Pulmonary artery endothelial cell (primary cell): ENCODE data around the gene LOXL3. TPM values are rescaled to one million over a fixed set of nuclear protein-coding genes. Genes with fewer than 3 reads are reported as not detected.

Source experiments
- DNase-seq: peaks from one replicate; pipeline ENCODE4 v3.0.0-alpha.2; 2011; ENCODE audit warnings: low read depth, low spot score
- total RNA-seq: library from RNA; depleted of rRNA; stranded (reverse); fragments of >200 nt; gene quantifications from 2 replicates; pipeline ENCODE4 v1.2.3, GENCODE V29; 2014

The LOXL3 gene
- total RNA-seq, 1 donor from 2014 or later = 1.2 TPM

- DNase-seq = no peak
Measured at GRCh38 chr2:74551942-74552913, 1.5 kb downstream of the LOXL3 start.

DNA sequence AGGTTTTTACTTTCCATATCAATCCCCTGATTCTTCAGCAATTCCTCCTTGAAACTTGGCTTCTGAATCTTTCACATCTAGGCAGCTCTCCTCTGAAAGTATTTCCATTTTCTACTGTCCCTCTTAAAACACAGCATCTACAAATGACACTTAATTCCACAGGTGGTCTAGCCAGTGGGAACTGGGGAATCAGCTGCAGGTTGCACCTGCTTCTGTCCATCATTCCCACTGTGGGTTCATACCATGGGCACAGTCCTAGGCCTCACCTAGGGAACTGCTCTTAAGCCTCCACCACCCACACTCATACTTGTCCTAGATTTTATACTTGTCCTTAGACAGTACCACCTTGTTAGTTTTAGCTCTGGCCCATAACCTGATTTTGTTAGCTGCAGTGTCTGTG, 2.2 kb downstream of the LOXL3 start:
- no peak for DNase-seq

- no peak for DNase-seq
Measured at GRCh38 chr2:74550231-74550630, 3.5 kb downstream of the LOXL3 start.

GRCh38 chr2:74548900-74549826, 4.6 kb downstream of the LOXL3 start:
- DNase-seq = no peak

DNA sequence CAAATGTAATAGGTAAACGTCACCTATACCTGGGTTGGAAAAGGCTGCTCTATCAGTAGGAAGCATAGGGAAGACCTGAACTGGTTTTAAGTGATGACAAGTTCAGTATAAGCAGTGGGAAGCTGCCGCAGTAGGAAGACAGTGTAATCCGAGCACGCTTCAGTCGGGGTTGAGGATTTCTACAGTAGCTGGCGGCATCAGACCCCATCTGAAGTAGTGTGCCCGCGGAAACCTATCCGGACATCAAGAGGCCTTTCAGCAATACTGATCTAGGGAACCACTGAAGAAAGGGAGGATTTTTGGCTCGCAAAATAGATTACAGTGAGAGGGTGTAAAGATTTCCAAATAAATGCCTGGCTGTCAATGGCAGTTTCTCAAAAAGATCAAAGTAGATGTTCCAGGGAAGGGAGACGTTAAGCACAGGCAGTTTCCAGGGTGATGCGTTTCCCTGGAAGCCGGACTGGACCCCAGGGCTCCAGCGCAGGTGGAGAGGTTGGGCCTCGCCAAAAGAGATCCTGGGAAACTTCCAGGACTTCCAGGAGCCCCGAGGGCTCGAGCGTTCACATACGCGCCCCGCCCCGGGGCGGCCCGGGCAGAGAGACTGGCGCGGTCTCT, 5.3 kb downstream of the LOXL3 start:
- no peak for DNase-seq

- DNase-seq = no peak
Measured at GRCh38 chr2:74546004-74546403, 7.7 kb downstream of the LOXL3 start.

DNA sequence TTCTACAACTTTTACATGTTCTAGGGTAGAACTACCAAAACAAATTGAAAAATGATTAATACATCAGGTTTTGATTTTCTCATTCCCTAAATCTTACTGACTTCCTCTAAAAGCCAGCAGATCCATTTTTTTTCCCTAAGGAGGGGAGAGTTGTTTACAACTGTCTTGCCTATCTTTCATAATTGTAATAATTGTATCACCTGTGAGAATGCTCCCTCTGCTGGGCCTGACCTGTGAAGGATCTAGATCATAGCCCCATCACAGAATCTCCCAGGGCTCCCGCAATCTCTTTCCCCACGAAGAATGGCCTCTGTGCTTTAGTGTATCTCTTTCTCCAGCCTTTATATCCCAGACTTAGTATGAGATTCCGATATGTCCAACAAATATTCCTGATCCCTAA, 9.1 kb downstream of the LOXL3 start:
- no peak for DNase-seq

DNA sequence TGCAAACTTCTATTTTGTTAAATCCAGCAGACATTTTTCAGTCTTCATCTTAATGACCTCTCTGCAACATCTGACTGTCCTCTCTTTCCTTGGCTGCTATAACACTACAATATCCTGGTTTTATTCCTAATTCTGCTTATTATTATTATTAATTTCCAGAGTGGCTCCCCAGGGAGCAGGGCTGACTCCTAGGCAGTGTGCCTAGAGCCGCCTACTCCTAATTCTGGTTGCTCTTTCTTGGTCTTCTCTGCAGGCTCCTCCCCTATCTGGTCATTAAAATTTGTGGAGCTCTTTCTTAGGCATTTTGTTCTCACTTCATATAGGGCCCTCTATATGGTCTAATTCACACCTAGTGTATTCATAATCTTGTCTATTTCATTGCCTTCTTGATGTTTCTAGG, 10.8 kb downstream of the LOXL3 start:
- no peak for DNase-seq

DNA sequence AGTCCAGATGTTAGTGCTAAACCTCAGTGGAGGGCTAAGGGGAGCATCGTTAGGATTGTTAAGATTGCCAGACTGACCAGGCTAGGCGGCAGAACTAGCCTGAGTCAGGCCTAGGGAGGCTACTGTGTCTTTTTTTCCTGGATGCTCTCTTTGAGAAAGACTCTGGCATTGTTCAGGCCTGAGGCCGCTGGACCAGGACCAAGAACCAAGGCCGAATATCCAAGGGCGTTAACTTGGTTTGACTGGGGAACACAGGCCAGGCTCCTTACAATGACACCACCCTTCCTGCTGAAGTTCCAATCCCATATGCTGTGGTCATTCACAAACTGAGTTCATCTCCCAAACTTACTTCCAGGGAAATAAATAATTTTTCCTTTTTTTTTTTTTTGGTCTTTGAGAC, 13.5 kb downstream of the LOXL3 start:
- DNase-seq = no peak

DNA sequence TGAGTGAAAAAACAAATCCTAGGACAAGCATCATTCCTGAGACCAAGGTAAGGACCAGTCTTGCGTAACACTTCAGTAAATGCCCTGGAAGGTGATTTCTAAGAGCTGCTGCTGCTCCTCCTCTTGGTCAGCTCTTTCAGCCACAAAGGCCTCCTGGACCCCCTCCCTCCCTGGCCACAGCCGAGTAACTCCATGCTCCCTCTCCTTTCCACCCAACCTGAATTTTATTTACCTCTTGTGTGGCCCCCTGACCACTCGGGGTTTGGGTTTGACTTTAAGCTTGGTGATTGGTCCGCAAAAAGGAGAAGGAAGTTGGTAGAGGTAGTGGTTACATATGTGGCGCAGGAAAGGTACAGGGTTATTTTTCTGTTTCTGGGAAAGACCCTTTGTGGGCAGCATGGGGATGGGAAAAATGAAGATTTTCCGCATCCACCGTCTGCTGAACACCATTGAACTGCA, 14.8 kb downstream of the LOXL3 start:
- no peak for DNase-seq

- DNase-seq = no peak
Measured at GRCh38 chr2:74537140-74537539, 16.6 kb downstream of the LOXL3 start.

DNA sequence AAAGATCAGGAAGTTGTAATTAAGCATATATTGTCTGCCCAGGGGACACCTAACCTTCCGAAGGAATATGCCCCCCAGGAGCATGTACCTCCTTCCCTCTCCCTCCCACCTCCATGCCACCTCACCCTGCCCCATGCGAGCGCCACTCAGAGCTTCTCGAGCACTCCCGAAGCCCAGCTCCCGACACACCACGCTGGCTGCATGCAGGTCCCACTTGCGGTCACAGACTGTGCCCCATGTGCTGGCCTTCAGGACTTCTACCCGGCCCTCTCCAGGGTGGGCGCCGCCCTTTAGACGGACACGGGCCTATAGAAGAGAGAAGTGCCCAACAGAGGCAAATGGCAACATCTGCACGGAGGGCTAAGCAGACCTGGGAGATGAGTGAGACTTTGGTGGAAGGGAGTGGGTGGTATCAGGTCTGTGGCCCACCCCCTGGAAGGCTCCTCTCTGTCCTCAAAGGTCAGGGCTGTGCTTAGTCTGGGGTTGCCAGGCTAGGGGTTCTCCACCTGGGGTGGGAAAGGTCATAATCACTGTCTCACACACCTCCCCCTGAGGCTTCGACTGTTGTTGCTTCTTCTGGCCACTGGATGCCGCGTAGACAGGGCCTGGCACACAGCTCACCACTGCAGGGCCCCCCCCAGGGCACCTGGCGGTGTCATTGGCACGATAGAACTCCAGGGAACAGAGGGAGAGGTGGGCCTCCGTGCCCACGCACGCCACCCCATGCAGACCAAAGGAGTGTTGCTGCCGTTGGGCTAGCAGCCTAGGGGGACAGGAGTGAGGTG, 17.4 kb downstream of the LOXL3 start:
- DNase-seq = no peak

DNA sequence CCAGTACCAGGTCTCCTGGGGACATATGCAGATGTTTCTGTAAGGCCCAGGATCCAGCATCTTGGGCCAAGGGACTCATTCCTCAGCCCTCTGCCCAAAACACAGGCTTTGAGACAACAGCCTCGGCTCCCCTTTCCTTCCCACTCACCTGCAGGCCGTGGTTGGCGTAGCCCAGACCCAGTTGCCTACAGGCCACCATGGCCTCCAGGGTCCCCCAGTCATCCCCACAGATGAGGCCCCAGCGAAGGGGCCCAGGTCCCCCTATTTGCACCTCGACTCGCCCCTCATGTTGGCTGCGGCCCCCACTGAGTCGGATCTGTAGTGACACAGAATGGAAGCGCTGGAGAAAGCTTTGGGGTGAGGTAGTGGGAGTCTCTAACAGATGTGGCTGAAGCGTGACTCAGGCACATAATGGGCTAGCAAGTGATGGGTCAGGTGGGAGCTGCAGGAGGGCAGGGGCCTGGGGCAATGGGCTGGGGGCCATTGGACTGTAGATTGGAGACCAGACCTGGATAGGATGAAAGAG, 18.2 kb downstream of the LOXL3 start:
- no peak for DNase-seq

GRCh38 chr2:74534411-74534810, 19.3 kb downstream of the LOXL3 start:
- no peak for DNase-seq

- no peak for DNase-seq
Measured at GRCh38 chr2:74533464-74533863, 20.3 kb downstream of the LOXL3 start.

GRCh38 chr2:74532222-74532621, 21.5 kb downstream of the LOXL3 start:
- DNase-seq = no peak

DNA sequence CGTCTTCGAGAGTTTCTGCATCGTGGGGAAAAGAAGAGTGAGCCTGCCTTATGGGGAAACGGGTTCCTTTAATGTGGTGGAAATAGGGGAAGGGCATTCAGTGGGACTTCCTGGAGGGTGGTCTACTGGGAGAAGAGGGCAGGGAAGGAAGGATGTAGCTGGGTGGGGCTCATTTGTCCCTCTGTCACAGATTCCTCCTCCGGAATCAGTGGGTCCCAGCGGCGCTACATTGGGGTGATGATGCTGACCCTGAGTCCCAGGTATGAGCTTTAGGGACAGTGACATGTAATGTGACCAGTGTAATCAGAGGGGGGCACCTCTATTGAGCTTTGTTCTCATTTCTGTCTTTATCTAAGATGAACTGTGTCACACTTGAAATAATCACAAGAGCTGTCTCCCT, 22.1 kb downstream of the LOXL3 start:
- no peak for DNase-seq

DNA sequence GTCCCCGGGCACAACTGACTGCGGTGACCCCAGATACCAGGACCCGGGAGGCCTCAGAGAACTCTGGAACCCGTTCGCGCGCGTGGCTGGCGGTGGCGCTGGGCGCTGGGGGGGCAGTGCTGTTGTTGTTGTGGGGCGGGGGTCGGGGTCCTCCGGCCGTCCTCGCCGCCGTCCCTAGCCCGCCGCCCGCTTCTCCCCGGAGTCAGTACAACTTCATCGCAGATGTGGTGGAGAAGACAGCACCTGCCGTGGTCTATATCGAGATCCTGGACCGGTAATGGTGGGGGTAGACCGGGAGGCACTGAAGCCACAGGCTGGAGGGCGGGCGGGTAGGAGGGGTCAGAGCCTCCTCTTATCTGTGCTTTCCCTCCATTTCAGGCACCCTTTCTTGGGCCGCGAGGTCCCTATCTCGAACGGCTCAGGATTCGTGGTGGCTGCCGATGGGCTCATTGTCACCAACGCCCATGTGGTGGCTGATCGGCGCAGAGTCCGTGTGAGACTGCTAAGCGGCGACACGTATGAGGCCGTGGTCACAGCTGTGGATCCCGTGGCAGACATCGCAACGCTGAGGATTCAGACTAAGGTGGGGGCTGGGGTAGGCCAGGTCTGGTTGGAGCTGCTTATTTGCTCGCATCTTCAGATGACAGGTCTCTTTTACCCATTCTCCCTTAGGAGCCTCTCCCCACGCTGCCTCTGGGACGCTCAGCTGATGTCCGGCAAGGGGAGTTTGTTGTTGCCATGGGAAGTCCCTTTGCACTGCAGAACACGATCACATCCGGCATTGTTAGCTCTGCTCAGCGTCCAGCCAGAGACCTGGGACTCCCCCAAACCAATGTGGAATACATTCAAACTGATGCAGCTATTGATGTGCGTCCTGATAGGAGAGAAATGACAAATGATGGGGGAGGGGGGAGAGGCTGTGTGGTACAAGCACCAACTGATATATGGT, 23.2 kb downstream of the LOXL3 start:
- DNase-seq = no peak
